Muscle of back (tissue), 11 donors: ENCODE results near the gene GALNT9. TPM values are rescaled to one million over a fixed set of nuclear protein-coding genes. Genes with fewer than 3 reads are reported as not detected.

ENCODE experiments used
- DNase-seq, 3 donors: peaks; one replicate each; pipeline versions ENCODE4 v3.0.0 to v3.0.0-alpha.2; 2013
- polyA plus RNA-seq, 10 donors: library from polyadenylated mRNA; unstranded; fragments of 120-200 nt; gene quantifications; one replicate each; pipeline ENCODE4 v1.2.1, GENCODE V29; 2013; ENCODE audit not compliant: insufficient read length in 10 of 10

GALNT9 gene
- polyA plus RNA-seq, 10 donors: 0.84 to 2.9 (median 1.6) TPM

- no peak for DNase-seq
These were observed 111.4 kb downstream of the GALNT9 start for GRCh38 chr12:132217800-132218526.

- DNase-seq: no peak
These were observed 112.0 kb downstream of the GALNT9 start for GRCh38 chr12:132217371-132217770.

- DNase-seq: no peak
These were observed 112.9 kb downstream of the GALNT9 start for GRCh38 chr12:132216354-132216987.

- DNase-seq: no peak
These were observed 113.9 kb downstream of the GALNT9 start for GRCh38 chr12:132215299-132215989.

GRCh38 chr12:132214891-132215290 lies 114.5 kb downstream of the GALNT9 start:
- no peak for DNase-seq

GRCh38 chr12:132214161-132214476 lies 115.3 kb downstream of the GALNT9 start:
- no peak for DNase-seq

- DNase-seq: no peak
These were observed 115.8 kb downstream of the GALNT9 start for GRCh38 chr12:132213359-132214160.

GRCh38 chr12:132211816-132212215 lies 117.6 kb downstream of the GALNT9 start:
- no peak for DNase-seq

GRCh38 chr12:132211326-132211725 lies 118.1 kb downstream of the GALNT9 start:
- DNase-seq: no peak

GRCh38 chr12:132210223-132211055 lies 119.0 kb downstream of the GALNT9 start:
- no peak for DNase-seq

GRCh38 chr12:132209619-132210222 lies 119.7 kb downstream of the GALNT9 start:
- no peak for DNase-seq

- DNase-seq: no peak
These were observed 121.1 kb downstream of the GALNT9 start for GRCh38 chr12:132208153-132208823.

GRCh38 chr12:132207083-132207775 lies 122.2 kb downstream of the GALNT9 start:
- no peak for DNase-seq

GRCh38 chr12:132206046-132206434 lies 123.3 kb downstream of the GALNT9 start:
- DNase-seq: no peak

GRCh38 chr12:132205271-132206045 lies 123.9 kb downstream of the GALNT9 start:
- peak in 1 of 3 donors; percentile 36 for DNase-seq

GRCh38 chr12:132204793-132205270 lies 124.6 kb downstream of the GALNT9 start:
- peak in 1 of 3 donors; percentile 25 for DNase-seq

GRCh38 chr12:132204063-132204792 lies 125.2 kb downstream of the GALNT9 start:
- peak in 1 of 3 donors; percentile 27 for DNase-seq
